ENCODE measurements around the gene MLST8.
"Not testable (repeated sequence)": the region's sequence is repeated elsewhere in the genome, so short reads cannot be mapped to it uniquely, and the experiment has no call there.

Gene MLST8

DNA sequence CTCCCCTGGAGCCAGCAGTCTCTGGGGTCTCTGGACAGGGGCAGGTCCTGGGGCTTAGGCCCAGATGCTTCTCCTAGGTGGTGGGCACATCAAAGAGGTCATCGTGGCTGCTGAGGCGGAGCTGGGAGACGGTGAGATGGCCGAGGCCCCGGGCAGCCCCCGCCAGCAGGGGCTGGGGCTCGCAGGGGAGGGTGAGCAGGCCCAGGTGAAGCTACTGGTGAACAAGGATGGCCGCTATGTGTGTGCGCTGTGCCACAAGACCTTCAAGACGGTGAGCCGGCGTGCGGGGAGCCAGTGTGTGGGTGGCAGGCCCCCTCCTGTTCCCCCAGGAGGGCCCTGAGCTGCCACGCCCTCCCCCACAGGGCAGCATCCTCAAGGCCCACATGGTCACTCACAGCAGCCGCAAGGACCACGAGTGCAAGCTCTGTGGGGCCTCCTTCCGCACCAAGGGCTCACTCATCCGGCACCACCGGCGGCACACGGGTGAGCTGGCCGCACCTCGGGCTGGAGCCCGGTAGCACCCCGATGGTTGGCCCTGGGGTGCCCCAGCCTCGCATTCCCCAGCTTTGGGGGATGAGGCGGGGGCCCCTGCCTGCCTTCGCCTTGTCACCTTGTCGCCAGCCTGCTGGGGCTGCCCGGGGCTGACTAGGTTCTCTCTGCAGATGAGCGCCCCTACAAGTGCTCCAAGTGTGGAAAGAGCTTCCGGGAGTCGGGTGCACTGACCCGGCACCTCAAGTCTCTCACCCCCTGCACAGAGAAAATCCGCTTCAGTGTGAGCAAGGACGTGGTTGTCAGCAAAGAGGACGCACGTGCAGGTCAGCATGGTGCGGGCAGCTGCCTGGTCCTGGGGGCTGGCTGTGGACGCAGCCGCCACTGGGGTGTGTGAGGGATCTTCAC is 27.1 kb downstream of the MLST8 start:
- no peak for DNase-seq

DNA sequence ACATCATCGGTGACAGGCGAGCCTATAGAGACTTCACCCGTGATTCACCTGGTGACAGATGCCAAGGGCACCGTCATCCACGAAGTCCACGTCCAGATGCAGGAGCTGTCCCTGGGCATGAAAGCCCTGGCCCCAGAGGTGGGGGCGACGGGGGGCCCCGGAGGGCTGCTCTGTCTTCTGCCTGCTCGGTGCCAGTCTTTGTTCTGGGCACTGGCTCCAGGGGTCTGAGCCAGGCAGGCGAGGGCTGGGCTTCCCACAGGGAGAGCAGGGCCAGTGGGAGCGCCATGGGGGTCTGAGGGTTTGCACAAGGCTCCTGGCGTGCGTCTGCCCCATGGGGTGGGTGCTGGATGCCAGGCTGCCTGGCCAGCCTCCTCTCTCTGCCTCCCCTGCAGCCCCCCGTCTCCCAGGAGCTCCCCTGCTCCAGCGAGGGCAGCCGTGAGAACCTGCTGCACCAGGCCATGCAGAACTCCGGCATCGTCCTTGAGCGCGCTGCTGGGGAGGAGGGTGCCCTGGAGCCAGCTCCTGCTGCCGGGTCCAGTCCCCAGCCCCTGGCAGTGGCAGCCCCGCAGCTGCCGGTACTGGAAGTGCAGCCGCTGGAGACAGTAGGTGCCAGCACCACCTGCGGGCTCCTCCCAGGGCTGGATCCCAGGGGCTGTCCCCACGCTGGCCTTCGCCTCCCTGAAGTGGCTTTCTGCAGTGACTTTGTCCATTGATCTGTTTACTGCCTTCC is 28.0 kb downstream of the MLST8 start:
- DNase-seq: no peak

DNA sequence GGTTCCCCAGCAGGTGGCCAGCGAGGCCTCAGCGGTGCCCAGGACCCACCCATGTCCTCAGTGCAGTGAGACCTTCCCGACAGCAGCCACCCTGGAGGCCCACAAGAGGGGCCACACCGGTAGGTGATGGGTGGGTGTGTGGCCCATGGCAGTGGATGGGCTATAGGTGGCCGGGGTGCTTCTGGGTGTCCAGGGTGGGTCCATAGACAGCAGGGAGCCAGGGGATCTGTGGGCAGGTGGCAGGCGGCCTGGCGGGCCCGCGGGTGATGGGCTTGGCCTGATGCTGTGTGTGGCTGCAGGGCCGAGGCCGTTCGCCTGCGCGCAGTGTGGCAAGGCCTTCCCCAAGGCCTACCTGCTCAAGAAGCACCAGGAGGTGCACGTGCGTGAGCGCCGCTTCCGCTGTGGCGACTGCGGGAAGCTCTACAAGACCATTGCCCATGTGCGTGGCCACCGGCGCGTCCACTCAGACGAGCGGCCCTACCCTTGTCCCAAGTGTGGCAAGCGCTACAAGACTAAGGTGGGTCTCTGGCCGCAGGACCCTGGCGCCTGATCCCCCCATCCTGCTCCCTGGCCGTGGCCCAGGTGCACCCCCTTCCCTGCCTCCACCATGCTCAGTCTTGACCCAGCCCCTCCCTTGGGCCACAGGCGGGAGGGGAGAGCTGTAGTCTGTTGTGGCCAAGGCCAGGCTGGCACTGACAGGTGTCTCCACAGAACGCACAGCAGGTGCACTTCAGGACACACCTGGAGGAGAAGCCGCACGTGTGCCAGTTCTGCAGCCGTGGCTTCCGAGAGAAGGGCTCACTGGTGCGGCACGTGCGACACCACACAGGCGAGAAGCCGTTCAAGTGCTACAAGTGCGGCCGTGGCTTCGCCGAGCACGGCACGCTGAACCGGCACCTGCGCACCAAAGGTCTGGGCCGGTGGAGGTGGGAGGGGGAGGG is 28.9 kb downstream of the MLST8 start:
- DNase-seq: no peak

DNA sequence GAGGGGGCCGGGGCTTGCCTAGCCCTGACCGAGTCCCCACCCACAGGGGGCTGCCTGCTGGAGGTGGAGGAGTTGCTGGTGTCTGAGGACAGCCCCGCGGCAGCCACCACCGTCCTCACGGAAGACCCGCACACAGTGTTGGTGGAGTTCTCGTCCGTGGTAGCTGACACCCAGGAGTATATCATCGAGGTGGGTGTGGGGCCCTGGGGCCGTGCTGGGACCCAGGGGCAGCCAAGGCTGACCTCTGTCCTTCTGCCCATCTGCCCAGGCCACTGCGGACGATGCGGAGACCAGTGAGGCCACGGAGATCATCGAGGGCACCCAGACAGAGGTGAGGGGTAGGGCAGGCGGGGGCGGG is 29.5 kb downstream of the MLST8 start:
- DNase-seq: no peak

DNA sequence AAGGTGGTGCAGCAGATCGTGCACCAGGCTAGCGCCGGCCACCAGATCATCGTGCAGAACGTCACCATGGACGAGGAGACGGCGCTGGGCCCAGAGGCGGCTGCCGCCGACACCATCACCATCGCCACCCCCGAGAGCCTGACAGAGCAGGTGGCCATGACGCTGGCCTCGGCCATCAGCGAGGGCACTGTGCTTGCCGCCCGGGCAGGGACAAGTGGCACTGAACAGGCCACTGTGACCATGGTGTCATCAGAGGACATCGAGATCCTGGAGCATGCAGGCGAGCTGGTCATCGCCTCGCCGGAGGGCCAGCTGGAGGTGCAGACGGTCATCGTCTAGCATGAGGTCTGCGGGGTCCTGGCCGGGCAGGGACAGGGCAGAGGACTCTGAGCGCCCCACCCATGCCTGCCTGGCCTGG is 30.0 kb downstream of the MLST8 start:
- DNase-seq: no peak

DNA sequence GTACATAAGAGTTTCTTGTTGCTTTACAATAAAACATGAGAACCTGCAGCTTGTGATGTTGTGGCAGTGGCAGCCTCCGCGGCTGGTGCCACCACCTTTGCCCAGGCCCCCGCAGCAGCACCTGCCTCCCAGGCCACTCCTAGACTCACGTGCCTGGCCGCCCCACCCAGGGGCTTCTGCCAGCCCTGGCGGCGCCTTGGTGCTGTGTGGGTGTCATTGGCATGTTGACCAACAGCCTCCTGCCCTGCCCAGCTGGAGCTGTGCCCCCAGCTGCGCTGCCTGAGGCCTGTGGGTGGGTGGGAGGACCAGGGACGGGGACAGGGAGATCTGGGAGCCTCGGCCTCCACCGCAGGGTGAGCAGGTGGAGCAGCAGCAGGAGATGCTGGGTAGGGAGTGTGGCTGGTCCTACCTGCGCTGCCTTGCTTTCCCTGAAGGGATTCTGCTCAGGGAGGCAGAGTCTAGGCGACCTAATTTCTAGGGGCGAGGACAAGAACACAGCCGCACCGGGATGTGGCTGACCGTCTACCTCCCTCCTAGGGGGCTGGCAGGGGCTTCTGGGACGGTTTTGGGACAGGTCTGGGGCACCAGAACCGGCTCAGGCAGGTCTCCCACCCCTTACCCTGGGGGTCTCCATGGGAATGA is 30.6 kb downstream of the MLST8 start:
- no peak for DNase-seq

DNA sequence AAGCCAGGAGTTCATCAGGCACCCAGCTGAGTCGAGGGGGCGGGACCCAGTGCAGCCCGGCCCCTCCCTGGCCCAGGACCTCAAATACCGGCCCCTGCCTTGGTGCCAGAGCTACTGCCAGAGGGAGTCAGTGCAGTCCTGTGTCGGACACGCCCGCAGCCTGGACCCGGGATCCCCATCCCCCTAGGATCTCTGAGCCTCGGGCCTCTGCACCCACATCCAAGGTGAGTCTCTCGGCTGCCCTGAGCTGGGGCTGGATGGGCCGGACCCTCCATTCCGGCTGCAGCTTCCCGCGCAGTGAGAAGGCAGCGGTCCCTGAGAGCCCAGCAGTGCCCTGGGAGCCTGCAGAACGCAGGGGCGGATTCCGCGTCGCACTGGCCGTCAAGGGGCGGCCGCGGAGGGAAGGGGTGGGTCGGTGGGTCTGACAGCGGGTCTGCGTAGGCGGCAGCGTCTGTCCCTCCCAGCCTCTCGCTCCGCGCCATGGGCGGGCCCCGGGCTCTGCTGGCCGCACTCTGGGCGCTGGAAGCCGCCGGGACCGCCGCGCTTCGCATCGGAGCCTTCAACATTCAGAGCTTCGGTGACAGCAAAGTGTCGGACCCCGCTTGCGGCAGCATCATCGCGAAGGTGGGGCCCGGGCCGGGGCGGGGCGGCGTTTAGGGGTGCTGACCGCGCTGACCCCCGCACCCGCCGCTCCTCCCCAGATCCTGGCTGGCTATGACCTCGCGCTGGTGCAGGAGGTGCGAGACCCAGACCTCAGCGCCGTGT is 31.3 kb downstream of the MLST8 start, which contains the start of gene DNASE1L2:
Gene DNASE1L2 (plus strand): TSS at position 108 of the 765 bp plus-strand sequence. CDS start 373 bp downstream, at position 481.
- no peak for DNase-seq

DNA sequence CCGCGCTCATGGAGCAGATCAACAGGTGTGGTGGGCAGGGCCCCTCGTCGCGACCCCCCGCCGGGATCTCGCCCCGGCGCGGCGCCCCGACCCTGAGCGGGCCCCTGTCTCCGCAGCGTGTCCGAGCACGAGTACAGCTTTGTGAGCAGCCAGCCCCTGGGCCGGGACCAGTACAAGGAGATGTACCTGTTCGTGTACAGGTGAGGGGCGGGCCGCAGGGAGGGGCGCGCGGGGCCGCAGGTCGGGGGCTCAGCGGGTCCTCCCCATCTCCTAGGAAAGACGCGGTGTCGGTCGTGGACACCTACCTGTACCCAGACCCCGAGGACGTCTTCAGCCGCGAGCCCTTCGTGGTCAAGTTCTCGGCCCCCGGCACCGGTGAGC is 31.8 kb downstream of the MLST8 start:
- no peak for DNase-seq

DNA sequence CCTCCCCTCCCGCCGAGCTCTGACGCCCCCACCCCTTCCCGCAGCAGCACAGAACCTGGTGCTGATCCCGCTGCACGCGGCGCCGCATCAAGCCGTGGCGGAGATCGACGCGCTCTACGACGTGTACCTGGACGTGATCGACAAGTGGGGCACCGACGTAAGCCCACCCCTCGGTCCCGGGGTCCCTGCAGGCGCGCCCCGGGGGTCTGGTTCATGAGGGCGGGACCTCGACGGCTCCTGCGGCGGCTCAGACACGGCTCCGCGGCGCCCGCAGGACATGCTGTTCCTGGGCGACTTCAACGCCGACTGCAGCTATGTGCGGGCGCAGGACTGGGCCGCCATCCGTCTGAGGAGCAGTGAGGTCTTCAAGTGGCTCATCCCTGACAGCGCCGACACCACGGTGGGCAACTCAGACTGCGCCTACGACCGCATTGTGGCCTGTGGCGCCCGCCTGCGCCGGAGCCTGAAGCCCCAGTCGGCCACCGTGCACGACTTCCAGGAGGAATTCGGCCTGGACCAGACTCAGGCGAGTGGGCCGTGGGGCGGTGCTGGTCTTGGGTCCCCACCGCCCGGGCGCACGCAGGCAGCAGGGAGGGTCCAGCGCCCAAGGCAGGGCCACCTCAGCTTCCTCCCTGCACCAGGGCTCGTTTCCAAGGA is 32.4 kb downstream of the MLST8 start:
- DNase-seq: no peak

DNA sequence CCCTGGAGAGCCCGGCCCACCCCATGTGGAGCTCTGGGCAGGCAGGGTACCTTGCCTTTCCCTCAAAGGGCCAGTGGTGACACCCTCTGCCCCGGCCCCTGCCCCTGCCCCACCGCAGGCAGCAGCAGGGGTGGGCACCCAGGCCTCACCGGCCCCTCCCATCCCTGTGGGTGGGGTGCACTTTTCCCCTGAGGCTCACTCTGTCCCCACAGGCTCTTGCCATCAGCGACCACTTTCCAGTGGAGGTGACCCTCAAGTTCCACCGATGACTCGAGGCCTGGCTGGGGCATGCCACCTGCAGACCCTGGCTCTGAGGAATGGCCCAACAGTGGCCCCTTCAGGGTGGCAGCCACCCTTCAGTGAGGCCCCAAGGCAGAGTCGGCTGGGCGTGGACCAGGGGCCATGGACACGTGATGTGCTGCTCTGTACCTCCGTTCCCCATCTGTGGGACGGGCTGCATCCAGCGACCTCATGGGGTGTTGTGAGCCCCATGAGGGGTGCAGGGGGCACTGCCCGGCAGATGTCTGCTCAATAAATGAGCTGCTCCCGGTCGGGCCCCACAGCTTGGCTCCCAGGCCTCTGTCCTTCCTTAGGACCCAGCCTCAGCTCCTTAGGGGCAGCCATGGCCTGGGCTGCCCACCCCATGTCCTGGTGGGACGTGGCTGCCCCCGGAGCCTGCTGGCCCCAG is 33.0 kb downstream of the MLST8 start:
- no peak for DNase-seq

DNA sequence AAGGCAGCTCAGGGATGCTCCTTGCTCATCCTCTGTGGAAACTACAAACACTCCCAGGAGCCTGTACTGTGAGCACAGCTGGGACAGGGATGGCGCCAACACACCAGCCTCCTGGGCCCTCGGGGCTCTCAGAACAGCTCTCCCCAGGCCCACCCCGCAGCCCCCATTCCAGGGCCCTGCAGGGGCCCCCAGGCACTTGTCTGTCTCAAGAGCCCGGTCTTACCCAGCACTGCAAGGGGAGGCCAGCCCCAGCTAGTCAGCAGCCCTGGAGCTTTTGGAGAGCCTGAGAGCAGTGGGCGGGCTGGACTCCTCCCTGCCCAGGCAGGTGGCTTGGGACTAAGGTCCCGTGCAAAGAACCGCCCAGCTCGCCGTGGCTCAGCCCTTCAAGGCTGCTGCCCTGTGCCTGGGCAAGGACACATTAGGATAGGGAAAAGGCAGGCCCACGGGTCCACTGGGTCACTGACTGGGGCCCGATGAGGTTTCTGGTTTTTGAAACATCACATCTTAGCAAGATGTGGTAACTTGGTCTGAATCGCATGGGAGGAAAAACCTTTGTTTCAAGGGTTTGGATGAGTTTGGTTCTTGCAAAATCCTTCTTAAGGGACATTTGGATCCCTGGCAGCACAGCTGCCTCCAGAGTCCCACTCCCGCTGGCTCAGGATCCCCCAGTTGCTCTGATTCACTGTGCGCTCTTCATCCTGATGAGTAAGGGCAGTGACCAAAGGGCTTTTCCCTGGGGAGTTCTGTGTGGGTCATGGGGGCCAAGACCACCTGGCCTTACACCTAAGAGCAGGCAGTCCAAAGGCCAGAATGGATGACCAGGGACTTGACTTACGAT is 33.8 kb downstream of the MLST8 start:
- DNase-seq: no peak

DNA sequence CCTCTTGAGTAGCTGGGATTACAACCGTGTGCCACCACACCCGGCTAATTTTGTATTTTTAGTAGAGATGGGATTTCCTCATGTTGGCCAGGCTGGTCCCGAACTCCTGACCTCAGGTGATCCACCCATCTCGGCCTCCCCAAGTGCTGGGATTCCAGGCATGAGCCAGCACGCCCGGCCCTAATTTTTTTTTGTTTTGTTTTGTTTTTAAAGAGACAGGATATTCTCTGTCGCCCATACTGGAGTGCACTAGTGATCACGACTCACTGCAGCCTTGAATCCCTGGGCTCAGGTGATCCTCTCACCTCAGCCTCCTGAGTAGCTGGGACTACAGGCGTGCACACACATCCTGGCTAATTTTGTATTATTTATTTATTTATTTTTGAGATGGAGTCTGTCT is 35.1 kb downstream of the MLST8 start:
- not testable (repeated sequence) for DNase-seq

DNA sequence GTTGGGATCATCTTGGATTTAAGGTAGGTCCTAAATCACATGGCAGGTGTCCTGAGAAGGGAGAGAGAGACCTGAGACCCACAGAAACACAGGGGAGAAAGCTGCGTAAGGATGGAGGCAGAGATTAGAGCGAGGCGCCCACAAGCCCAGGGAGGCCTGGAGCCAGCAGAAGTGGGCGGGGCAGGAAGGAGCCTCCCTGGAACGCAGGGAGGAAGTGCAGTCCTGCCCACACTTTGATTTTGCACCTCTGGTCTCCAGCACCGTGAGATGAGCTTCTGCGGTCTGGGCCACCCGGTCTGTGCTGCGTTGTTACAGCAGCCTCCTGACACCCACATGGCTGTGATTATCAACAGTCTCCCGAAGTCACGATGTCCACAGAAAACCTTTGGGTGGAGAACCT is 37.3 kb downstream of the MLST8 start:
- peak in 1 of 2 donors; percentile 11 for DNase-seq

DNA sequence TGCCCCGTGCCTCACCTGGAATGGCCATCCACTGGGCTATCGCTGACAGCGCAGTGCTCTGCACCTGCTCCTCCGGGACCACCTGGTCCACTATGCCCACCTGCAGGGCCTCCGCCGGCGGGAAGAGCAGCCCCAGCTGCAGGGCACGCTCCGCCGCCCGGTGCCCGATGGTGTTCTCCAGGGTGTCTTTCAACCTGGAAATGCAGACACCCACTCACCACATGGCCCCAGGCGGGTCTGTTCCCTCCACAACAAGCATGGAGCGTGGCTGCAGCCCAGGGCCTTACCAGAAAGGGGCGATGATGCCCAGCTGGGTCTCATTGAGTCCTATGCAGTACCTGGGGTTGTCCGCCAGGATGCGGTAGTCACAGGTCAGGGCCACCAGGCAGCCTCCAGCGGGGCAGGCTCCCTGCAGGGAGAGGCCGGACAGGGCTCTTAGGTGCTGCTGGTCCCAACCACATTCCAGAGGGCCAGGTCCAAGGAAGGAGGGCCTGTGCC is 37.8 kb downstream of the MLST8 start:
- no peak for DNase-seq

DNA sequence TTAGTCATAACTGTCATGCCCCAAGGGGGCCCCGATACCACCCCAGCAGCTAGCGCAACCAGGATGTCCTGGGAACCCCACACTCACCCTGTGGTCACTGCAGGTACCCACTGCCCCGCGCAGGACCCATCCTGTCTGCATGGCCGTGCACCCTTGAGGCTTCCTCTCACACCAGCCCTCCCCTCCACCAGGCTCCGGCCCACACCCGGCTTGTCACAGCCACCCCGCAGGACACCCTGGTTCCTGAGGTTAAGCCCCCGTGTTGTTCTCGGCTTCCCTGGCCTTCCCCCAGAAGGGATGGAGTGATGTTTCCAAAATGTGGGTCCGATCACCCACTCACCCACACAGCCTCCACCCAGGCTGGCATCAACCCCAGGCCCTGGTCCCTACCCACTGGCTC is 38.5 kb downstream of the MLST8 start:
- no peak for DNase-seq

DNA sequence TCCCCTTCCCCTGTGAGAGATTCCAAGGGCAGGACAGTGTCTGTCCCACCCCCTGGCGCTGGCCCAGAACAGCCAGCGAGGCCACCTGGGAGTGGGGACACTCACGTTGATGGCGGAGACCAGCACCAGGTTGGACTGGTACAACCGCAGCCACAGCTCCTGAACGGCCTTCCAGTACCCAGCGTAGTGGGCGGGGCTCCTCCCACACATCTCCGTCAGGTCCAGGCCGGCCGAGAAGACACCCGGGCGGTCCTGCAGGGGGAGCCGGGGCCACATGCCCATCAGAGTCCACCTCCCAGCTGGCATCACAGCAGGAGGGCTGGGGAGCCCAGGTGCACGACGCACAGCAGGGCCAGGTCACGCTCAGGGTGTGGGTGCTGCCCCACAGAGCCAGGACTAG is 39.0 kb downstream of the MLST8 start:
- no peak for DNase-seq

DNA sequence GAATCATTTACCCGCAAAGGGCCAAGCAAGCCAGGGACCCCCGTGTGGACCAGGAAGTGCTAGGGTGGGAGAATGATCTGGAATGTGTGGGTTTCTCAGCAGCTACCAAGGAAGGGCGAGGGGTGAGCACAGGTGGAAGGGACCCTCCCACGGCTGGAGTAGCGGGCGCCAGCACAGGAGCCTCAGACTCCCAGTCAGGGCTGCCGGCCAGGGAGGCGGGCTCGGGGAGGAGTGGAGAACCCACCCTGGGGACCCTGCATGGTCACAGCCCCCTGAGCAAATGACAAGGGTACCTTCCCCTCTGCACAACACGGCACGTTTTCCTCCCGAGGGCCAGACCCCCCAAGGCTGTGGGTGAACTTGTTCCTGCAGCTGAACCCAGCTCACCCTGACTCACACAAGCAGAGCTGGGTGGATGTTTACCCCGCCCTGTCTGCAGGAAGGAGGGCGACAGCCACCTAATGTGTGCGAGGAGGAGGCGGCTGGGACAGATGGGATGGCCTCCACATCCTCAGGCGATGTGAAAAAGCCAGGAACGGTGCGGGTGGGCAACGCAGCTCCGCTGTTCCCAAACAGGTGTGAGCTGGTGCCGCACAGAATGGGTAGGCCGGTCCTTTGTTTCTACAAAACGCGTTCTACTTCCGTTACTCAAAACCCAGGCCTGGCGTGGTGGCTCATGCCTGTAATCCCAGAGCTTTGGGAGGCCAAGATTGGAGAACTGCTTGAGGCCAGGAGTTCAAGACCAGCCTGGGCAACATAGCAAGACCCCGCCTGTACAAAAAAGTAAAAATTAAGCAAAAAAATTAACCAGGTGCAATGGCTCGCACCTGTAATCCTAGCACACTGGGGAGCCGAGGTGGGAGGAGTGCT is 39.9 kb downstream of the MLST8 start:
- DNase-seq: no peak

DNA sequence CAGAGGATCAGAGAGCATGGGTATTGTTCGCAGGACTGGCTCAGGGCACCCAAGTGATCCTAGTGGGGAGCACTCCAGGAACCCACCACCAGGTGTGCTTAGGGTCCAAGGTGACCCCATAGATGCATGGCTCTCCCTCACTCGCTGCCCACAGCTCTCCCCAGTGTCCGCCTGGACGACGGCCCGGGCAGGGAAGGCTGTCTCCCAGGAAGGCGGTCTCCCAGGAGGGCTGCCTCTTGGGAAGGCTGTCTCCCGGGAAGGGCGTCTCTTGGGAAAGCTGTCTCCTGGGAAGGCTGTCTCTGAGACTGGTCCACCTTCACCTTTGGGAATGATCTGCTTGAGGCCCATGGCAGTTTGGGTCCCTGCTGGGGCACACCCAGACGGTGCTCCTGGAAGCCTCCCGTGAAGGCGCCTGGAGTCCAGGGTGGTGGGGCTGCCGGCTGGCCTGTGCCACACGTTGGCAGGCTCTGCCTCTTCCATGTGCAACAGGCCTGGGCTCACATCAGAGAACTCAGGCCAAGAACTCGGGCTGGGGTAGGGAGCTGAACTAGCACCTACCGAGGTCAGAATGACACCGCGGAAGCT is 41.1 kb downstream of the MLST8 start:
- DNase-seq: no peak
